Stimulated activated CD8-positive, alpha-beta memory T cell treated with anti-CD3 and anti-CD28 coated beads, Interleukin-4, amount 100 ng/mL, for 24 hours (primary cell): ENCODE data around the gene MGLL.

Experiments used
- DNase-seq: peaks from one replicate; pipeline ENCODE4 v3.0.0-alpha.2; 2020; ENCODE audit warnings: low read depth

Gene MGLL

GRCh38 chr3:127822041-127822681 is at the start of gene MGLL:
Gene MGLL, minus strand, starts transcription at chr3:127822515. Its CDS starts 197 bp downstream, at chr3:127822318.
- DNase-seq, result no peak

- no peak for DNase-seq
Measured at GRCh38 chr3:127870156-127870555, 47.8 kb upstream of the MGLL start.

GRCh38 chr3:127867986-127868385 is 45.7 kb upstream of the MGLL start:
- DNase-seq, result no peak

GRCh38 chr3:127867412-127867811 is 45.1 kb upstream of the MGLL start:
- no peak for DNase-seq

GRCh38 chr3:127865941-127866340 is 43.6 kb upstream of the MGLL start:
- no peak for DNase-seq

- no peak for DNase-seq
Measured at GRCh38 chr3:127860211-127860696, 37.9 kb upstream of the MGLL start.

GRCh38 chr3:127859730-127860129 is 37.4 kb upstream of the MGLL start:
- no peak for DNase-seq

GRCh38 chr3:127858937-127859336 is 36.6 kb upstream of the MGLL start:
- DNase-seq, result no peak

- DNase-seq, result no peak
Measured at GRCh38 chr3:127858521-127858920, 36.2 kb upstream of the MGLL start.

GRCh38 chr3:127857333-127857732 is 35.0 kb upstream of the MGLL start:
- no peak for DNase-seq

- DNase-seq, result no peak
Measured at GRCh38 chr3:127856801-127857200, 34.5 kb upstream of the MGLL start.

GRCh38 chr3:127855246-127855645 is 32.9 kb upstream of the MGLL start:
- DNase-seq, result no peak

- no peak for DNase-seq
Measured at GRCh38 chr3:127853681-127854080, 31.4 kb upstream of the MGLL start.

GRCh38 chr3:127851899-127852298 is 29.6 kb upstream of the MGLL start:
- DNase-seq, result no peak

- DNase-seq, result no peak
Measured at GRCh38 chr3:127849368-127849767, 27.1 kb upstream of the MGLL start.

- no peak for DNase-seq
Measured at GRCh38 chr3:127848131-127849129, 26.1 kb upstream of the MGLL start.

- no peak for DNase-seq
Measured at GRCh38 chr3:127847236-127847720, 25.0 kb upstream of the MGLL start.

- DNase-seq, result no peak
Measured at GRCh38 chr3:127846576-127846975, 24.3 kb upstream of the MGLL start.

GRCh38 chr3:127844326-127844942 is 22.1 kb upstream of the MGLL start:
- no peak for DNase-seq

- no peak for DNase-seq
Measured at GRCh38 chr3:127840671-127841070, 18.4 kb upstream of the MGLL start.

GRCh38 chr3:127839099-127839498 is 16.8 kb upstream of the MGLL start:
- DNase-seq, result no peak
